Spleen (tissue), 11 donors: ENCODE results near the gene LTBP1. TPM values are rescaled to one million over a fixed set of nuclear protein-coding genes. Genes with fewer than 3 reads are reported as not detected.
A peak's percentile ranks its signal among the peaks of the same experiment; 100 is the strongest.

Experiments used
- DNase-seq: peaks from one replicate; pipeline ENCODE4 v3.0.0-alpha.2; 2020
- H3K27ac ChIP-seq, 8 donors: fragments of 200-600 bp; sonication (generic) in 7 of 8; 1 replicate in 4 of 8; 2 replicates in 4 of 8; pipeline versions ENCODE4 v1.5.0 to v1.8.0; 2016 to 2021; ENCODE audit warnings: inconsistent platforms in 4 of 8, mild to moderate bottlenecking in 4 of 8, moderate library complexity in 1 of 8
- H3K27me3 ChIP-seq, 7 donors: fragments of 200-600 bp; sonication (generic) in 6 of 7; replicated peaks in 1 of 7; 1 replicate in 4 of 7; 2 replicates in 3 of 7; pipeline versions ENCODE4 v1.5.0 to v1.8.0; 2016 to 2021; ENCODE audit warnings: inconsistent platforms in 3 of 7, mild to moderate bottlenecking in 1 of 7
- H3K36me3 ChIP-seq, 6 donors: fragments of 200-600 bp; sonication (generic) in 5 of 6; 1 replicate in 4 of 6; 2 replicates in 2 of 6; pipeline versions ENCODE4 v1.5.0 to v1.8.0; 2016 to 2021; ENCODE audit warnings: inconsistent platforms in 2 of 6
- H3K4me1 ChIP-seq, 6 donors: fragments of 200-600 bp; sonication (generic) in 5 of 6; 1 replicate in 3 of 6; 2 replicates in 3 of 6; pipeline versions ENCODE4 v1.5.0 to v1.8.0; 2016 to 2021; ENCODE audit warnings: inconsistent platforms in 3 of 6
- H3K4me3 ChIP-seq, 8 donors: fragments of 200-600 bp; sonication (generic) in 7 of 8; 1 replicate in 4 of 8; 2 replicates in 4 of 8; pipeline versions ENCODE4 v1.5.0 to v1.8.0; 2016 to 2021; ENCODE audit warnings: inconsistent platforms in 4 of 8, mild to moderate bottlenecking in 4 of 8, moderate library complexity in 2 of 8
- H3K9me3 ChIP-seq, 8 donors: fragments of 200-600 bp; sonication (generic) in 7 of 8; 1 replicate in 4 of 8; 2 replicates in 4 of 8; pipeline versions ENCODE4 v1.5.0 to v1.8.0; 2016 to 2021; ENCODE audit warnings: inconsistent platforms in 4 of 8
- CTCF ChIP-seq, 11 experiments: fragments of 200-600 bp in 7 of 11; fragments of 450-650 bp in 4 of 11; sonication (generic) in 4 of 11; IDR thresholded peaks in 8 of 11; conservative IDR thresholded peaks in 3 of 11; 1 replicate in 7 of 11; 2 replicates in 4 of 11; pipeline versions ENCODE4 v1.4.0 to v1.8.0; 2016 to 2021; ENCODE audit warnings: antibody characterized with exemption in 11 of 11, inconsistent platforms in 4 of 11, mild to moderate bottlenecking in 1 of 11
- POLR2A ChIP-seq, 3 donors: fragments of 450-650 bp; IDR thresholded peaks; one replicate each; pipeline ENCODE4 v1.5.1; 2017; ENCODE audit warnings: antibody characterized with exemption in 3 of 3, mild to moderate bottlenecking in 1 of 3
- POLR2AphosphoS5 ChIP-seq, 3 donors: sonication (generic); formaldehyde crosslinking; IDR thresholded peaks; one replicate each; pipeline ENCODE4 v1.5.1; 2017; ENCODE audit warnings: antibody characterized with exemption in 3 of 3
- WGBS, 5 donors: extraction: QIAGEN DNeasy Blood & Tissue Kit in 3 of 5; methylation state at CpG; one replicate each; pipeline versions ENCODE4 v1.1.5 to v1.1.7; 2013 to 2018; 5-methylcytosine and 5-hydroxymethylcytosine counted together
- intact Hi-C: fragments of 100-400 bp; cut with DNase I; formaldehyde crosslinking; loops from one replicate; pipeline ENCODE4 v1.15.0; 2023; ENCODE audit warnings: low total_unique reads
- polyA plus RNA-seq, 3 donors: library from polyadenylated mRNA; stranded (reverse); fragments of 200-250 nt; gene quantifications; one replicate each; pipeline ENCODE4 v1.2.1, GENCODE V29; 2013
- total RNA-seq, 7 donors: library from RNA; depleted of rRNA in 3 of 7; stranded (reverse); fragments of >200 nt in 3 of 7; fragmentation: NEBNext Ultra II Directional in 4 of 7; extraction: Animal tissue kit (Norgen Biotek cat#: 25700) in 4 of 7; gene quantifications; one replicate each; pipeline versions ENCODE4 v1.1.0 to v1.2.1, GENCODE V29; 2016 to 2021
- donor health status: healthy with polysubstance abuse.
- donor health status: DM: no; HTN: no; CAD: no; lungs with moderate emphysema.
- donor health status: DM: no; HTN: no; CAD: no.
- donor health status: Bipolar disorder and iron deficiency.
- donor health status: healthy.
- donor health status: DM: no; HTN: no; CAD: no.
- donor health status: DM: yes; HTN: yes; CAD: no.

Gene LTBP1
- total and polyA plus RNA-seq, 10 donors = 6.8 to 28.0 (median 13.3) TPM

- intact Hi-C loops = no loop called here
- H3K9me3 ChIP-seq = no peaks in the 10 kb centered on the region
- H3K27ac ChIP-seq = peak overlapping the region in 1 of 8 donors; percentile 62
- peaks cover 0 to 8% (median 0%) of the 10 kb centered on the region in 6 donors for H3K4me1 ChIP-seq
- TF ChIP-seq POLR2A (IDR thresholded peaks at IDR 0.05) (no peak), CTCF (IDR thresholded peaks at IDR 0.05 in 8 of 11, conservative IDR thresholded peaks at IDR 0.05 in 3 of 11) (no peak), POLR2AphosphoS5 (IDR thresholded peaks at IDR 0.05) (no peak)
- DNase-seq = no peak
- WGBS, 5 donors = 83 to 86% (median 85%) methylated on average over 8 of the region's 8 CpGs
- no peaks in the 10 kb centered on the region for H3K36me3 ChIP-seq
- no peaks in the 10 kb centered on the region for H3K27me3 ChIP-seq
- H3K4me3 ChIP-seq = no peak overlapping the region
These were observed 488.8 kb downstream of the LTBP1 start for GRCh38 chr2:33435518-33435917.

- H3K27ac ChIP-seq = peak overlapping the region in 3 of 8 donors; percentile 28 to 62 (median 50)
- WGBS, 5 donors = 20 to 30% (median 21%) methylated on average over 1 of the region's 1 CpG
These were observed 489.3 kb downstream of the LTBP1 start for GRCh38 chr2:33436083-33436482.

GRCh38 chr2:33437297-33437696 is 490.5 kb downstream of the LTBP1 start:
- WGBS, 5 donors = 25 to 45% (median 36%) methylated on average over 4 of the region's 4 CpGs
- Histone ChIP-seq H3K27me3 (no peaks in the 10 kb centered on the region), H3K9me3 (no peaks in the 10 kb centered on the region), H3K27ac (peak overlapping the region in 6 of 8 donors; percentile 27 to 62 (median 38)), H3K36me3 (no peaks in the 10 kb centered on the region), H3K4me1 (peaks cover 0 to 8% (median 0%) of the 10 kb centered on the region in 6 donors), H3K4me3 (peak overlapping the region in 5 of 8 donors; percentile 10 to 38 (median 20))
- intact Hi-C loops = no loop called here
- TF ChIP-seq POLR2A (IDR thresholded peaks at IDR 0.05) = no peak
- TF ChIP-seq CTCF (IDR thresholded peaks at IDR 0.05 in 8 of 11, conservative IDR thresholded peaks at IDR 0.05 in 3 of 11) = no peak
- no peak for TF ChIP-seq POLR2AphosphoS5 (IDR thresholded peaks at IDR 0.05)
- DNase-seq = no peak

More at GRCh38 chr2:33436083-33436482, 489.3 kb downstream of the LTBP1 start:
- H3K27me3 ChIP-seq = no peaks in the 10 kb centered on the region
- intact Hi-C loops = no loop called here
- DNase-seq = no peak
- H3K4me3 ChIP-seq = peak overlapping the region in 3 of 8 donors; percentile 7 to 38 (median 31)
- no peaks in the 10 kb centered on the region for H3K36me3 ChIP-seq
- H3K4me1 ChIP-seq = peaks cover 0 to 8% (median 0%) of the 10 kb centered on the region in 6 donors
- TF ChIP-seq POLR2AphosphoS5 (IDR thresholded peaks at IDR 0.05) (no peak), POLR2A (IDR thresholded peaks at IDR 0.05) (no peak), CTCF (IDR thresholded peaks at IDR 0.05 in 8 of 11, conservative IDR thresholded peaks at IDR 0.05 in 3 of 11) (no peak)
- H3K9me3 ChIP-seq = no peaks in the 10 kb centered on the region

- no peak for DNase-seq
- Histone ChIP-seq H3K4me3 (peak overlapping the region in 4 of 8 donors; percentile 12 to 38 (median 26)), H3K9me3 (no peaks in the 10 kb centered on the region), H3K27me3 (no peaks in the 10 kb centered on the region), H3K27ac (peak overlapping the region in 5 of 8 donors; percentile 6 to 62 (median 41)), H3K36me3 (no peaks in the 10 kb centered on the region), H3K4me1 (peaks cover 0 to 8% (median 0%) of the 10 kb centered on the region in 6 donors)
- intact Hi-C loops = no loop called here
- WGBS, 5 donors = 43 to 48% (median 45%) methylated on average over 2 of the region's 2 CpGs
- TF ChIP-seq POLR2AphosphoS5 (IDR thresholded peaks at IDR 0.05) (no peak), CTCF (IDR thresholded peaks at IDR 0.05 in 8 of 11, conservative IDR thresholded peaks at IDR 0.05 in 3 of 11) (no peak), POLR2A (IDR thresholded peaks at IDR 0.05) (no peak)
These were observed 491.1 kb downstream of the LTBP1 start for GRCh38 chr2:33437815-33438214.
